HEK293 (cell line): ENCODE results near the gene POLR1G.

Experiments
- CTCF ChIA-PET: fragments of 350-600 bp; formaldehyde crosslinking; extraction: SDS; loops from one replicate; lab custom pipeline; 2021; ENCODE audit warnings: antibody characterized with exemption; lab: Yijun Ruan, JAX
- POLR2A ChIA-PET: fragments of 300-600 bp; formaldehyde crosslinking; extraction: SDS; loops from one replicate; lab custom pipeline; 2020; ENCODE audit warnings: antibody characterized with exemption, inconsistent platforms; lab: Yijun Ruan, JAX
- H3K27ac ChIP-seq: fragments of 200-500 bp; sonication (Bioruptor generic); 2 replicates; pipeline ENCODE4 v1.5.1; 2014; ENCODE audit warnings: low read depth, low read length, control low read depth, inconsistent platforms; ENCODE audit errors: extremely low read depth
- H3K36me3 ChIP-seq, 2 experiments: fragments of 200-500 bp in 1 of 2; sonication (Bioruptor generic) in 1 of 2; 1 replicate in 1 of 2; 2 replicates in 1 of 2; pipeline ENCODE4 v1.5.1; 2014 to 2017; ENCODE audit warnings: inconsistent platforms in 2 of 2, low read length in 2 of 2; ENCODE audit not compliant: control insufficient read depth in 2 of 2, insufficient read depth in 1 of 2
- H3K4me1 ChIP-seq: fragments of 200-500 bp; sonication (Bioruptor generic); 2 replicates; pipeline ENCODE4 v1.5.1; 2014; ENCODE audit warnings: mild to moderate bottlenecking, low read length, inconsistent platforms; ENCODE audit not compliant: control insufficient read depth, insufficient read depth
- H3K4me3 ChIP-seq: 2 replicates; pipeline ENCODE4 v1.5.1; 2011; ENCODE audit warnings: low read depth, mild to moderate bottlenecking, control low read depth, low read length, moderate library complexity
- H3K9me3 ChIP-seq: fragments of 200-500 bp; sonication (Bioruptor generic); 2 replicates; pipeline ENCODE4 v1.5.1; 2014; ENCODE audit warnings: low read depth, low read length, inconsistent platforms; ENCODE audit not compliant: control insufficient read depth, insufficient read depth
- KLF8 ChIP-seq: fragments of 450-650 bp; formaldehyde crosslinking; IDR thresholded peaks from 2 replicates; pipeline ENCODE4 v1.5.1; 2016; ENCODE audit warnings: missing biosample characterization, missing genetic modification characterization
- MYNN ChIP-seq: fragments of 450-650 bp; formaldehyde crosslinking; IDR thresholded peaks from 2 replicates; pipeline ENCODE4 v1.5.1; 2016; ENCODE audit warnings: missing biosample characterization, missing genetic modification characterization, borderline replicate concordance
- YY2 ChIP-seq: fragments of 450-650 bp; formaldehyde crosslinking; IDR thresholded peaks from 2 replicates; pipeline ENCODE4 v1.5.1; 2016; ENCODE audit warnings: missing biosample characterization, missing genetic modification characterization
- ZBTB1 ChIP-seq: fragments of 450-650 bp; formaldehyde crosslinking; IDR thresholded peaks from 2 replicates; pipeline ENCODE4 v1.5.1; 2016; ENCODE audit warnings: missing biosample characterization, missing genetic modification characterization
- ZBTB8A ChIP-seq: fragments of 450-650 bp; formaldehyde crosslinking; IDR thresholded peaks from 2 replicates; pipeline ENCODE4 v1.5.1; 2016; ENCODE audit warnings: missing biosample characterization, missing genetic modification characterization
- ZFHX2 ChIP-seq: fragments of 450-650 bp; formaldehyde crosslinking; conservative IDR thresholded peaks from 2 replicates; pipeline ENCODE4 v1.5.1; 2016; ENCODE audit warnings: missing biosample characterization, missing genetic modification characterization
- ZFP69B ChIP-seq: fragments of 450-650 bp; formaldehyde crosslinking; IDR thresholded peaks from 2 replicates; pipeline ENCODE4 v1.5.1; 2016; ENCODE audit warnings: missing biosample characterization, missing genetic modification characterization
- ZNF114 ChIP-seq: fragments of 450-650 bp; formaldehyde crosslinking; IDR thresholded peaks from 2 replicates; pipeline ENCODE4 v1.5.0; 2017; ENCODE audit warnings: missing biosample characterization, missing genetic modification characterization
- ZNF121 ChIP-seq: fragments of 450-650 bp; formaldehyde crosslinking; IDR thresholded peaks from 2 replicates; pipeline ENCODE4 v1.5.1; 2016; ENCODE audit warnings: missing biosample characterization, missing genetic modification characterization
- ZNF133 ChIP-seq: fragments of 450-650 bp; formaldehyde crosslinking; IDR thresholded peaks from 2 replicates; pipeline ENCODE4 v1.5.1; 2016; ENCODE audit warnings: missing biosample characterization, missing genetic modification characterization
- ZNF146 ChIP-seq: fragments of 450-650 bp; formaldehyde crosslinking; IDR thresholded peaks from 2 replicates; pipeline ENCODE4 v1.5.1; 2016; ENCODE audit warnings: missing biosample characterization, missing genetic modification characterization
- ZNF184 ChIP-seq: fragments of 450-650 bp; IDR thresholded peaks from 2 replicates; pipeline ENCODE4 v1.5.1; 2018; ENCODE audit warnings: missing biosample characterization, mild to moderate bottlenecking, missing genetic modification characterization
- ZNF24 ChIP-seq: fragments of 450-650 bp; formaldehyde crosslinking; IDR thresholded peaks from 2 replicates; pipeline ENCODE4 v1.5.1; 2016; ENCODE audit warnings: missing biosample characterization, missing genetic modification characterization
- ZNF302 ChIP-seq: fragments of 450-650 bp; formaldehyde crosslinking; IDR thresholded peaks from 2 replicates; pipeline ENCODE4 v1.5.1; 2016; ENCODE audit warnings: missing biosample characterization, missing genetic modification characterization, low read depth
- ZNF37A ChIP-seq: fragments of 450-650 bp; IDR thresholded peaks from 2 replicates; pipeline ENCODE4 v1.5.1; 2018; ENCODE audit warnings: missing biosample characterization, missing genetic modification characterization
- ZNF391 ChIP-seq: fragments of 450-650 bp; formaldehyde crosslinking; IDR thresholded peaks from 2 replicates; pipeline ENCODE4 v1.5.1; 2016; ENCODE audit warnings: low read depth, missing biosample characterization, missing genetic modification characterization, borderline replicate concordance
- ZNF624 ChIP-seq: fragments of 450-650 bp; formaldehyde crosslinking; IDR thresholded peaks from 2 replicates; pipeline ENCODE4 v1.5.1; 2017; ENCODE audit warnings: missing biosample characterization, missing genetic modification characterization
- ZNF660 ChIP-seq: fragments of 450-650 bp; IDR thresholded peaks from 2 replicates; pipeline ENCODE4 v1.5.1; 2018; ENCODE audit warnings: missing biosample characterization, mild to moderate bottlenecking, missing genetic modification characterization
- ZNF777 ChIP-seq: fragments of 450-650 bp; formaldehyde crosslinking; IDR thresholded peaks from 2 replicates; pipeline ENCODE4 v1.5.1; 2017; ENCODE audit warnings: missing biosample characterization, missing genetic modification characterization, borderline replicate concordance
- ZSCAN30 ChIP-seq: fragments of 450-650 bp; IDR thresholded peaks from 2 replicates; pipeline ENCODE4 v1.5.1; 2018; ENCODE audit warnings: missing biosample characterization, mild to moderate bottlenecking, missing genetic modification characterization, moderate library complexity
- ZXDB ChIP-seq: fragments of 450-650 bp; formaldehyde crosslinking; IDR thresholded peaks from 2 replicates; pipeline ENCODE4 v1.5.1; 2016; ENCODE audit warnings: missing biosample characterization, missing genetic modification characterization
- TF ChIP-seq, protein P1 (sequence below): fragments of 450-650 bp; formaldehyde crosslinking; IDR thresholded peaks from 2 replicates; pipeline ENCODE4 v1.5.1; 2016; ENCODE audit warnings: missing biosample characterization, missing genetic modification characterization
- TF ChIP-seq, protein P2 (sequence below): fragments of 450-650 bp; formaldehyde crosslinking; IDR thresholded peaks from 2 replicates; pipeline ENCODE4 v1.5.1; 2016; ENCODE audit warnings: missing biosample characterization, missing genetic modification characterization
- TF ChIP-seq, protein P3 (sequence below): fragments of 450-650 bp; IDR thresholded peaks from 2 replicates; pipeline ENCODE4 v1.5.1; 2018; ENCODE audit warnings: missing biosample characterization, missing genetic modification characterization

The POLR1G gene

DNA sequence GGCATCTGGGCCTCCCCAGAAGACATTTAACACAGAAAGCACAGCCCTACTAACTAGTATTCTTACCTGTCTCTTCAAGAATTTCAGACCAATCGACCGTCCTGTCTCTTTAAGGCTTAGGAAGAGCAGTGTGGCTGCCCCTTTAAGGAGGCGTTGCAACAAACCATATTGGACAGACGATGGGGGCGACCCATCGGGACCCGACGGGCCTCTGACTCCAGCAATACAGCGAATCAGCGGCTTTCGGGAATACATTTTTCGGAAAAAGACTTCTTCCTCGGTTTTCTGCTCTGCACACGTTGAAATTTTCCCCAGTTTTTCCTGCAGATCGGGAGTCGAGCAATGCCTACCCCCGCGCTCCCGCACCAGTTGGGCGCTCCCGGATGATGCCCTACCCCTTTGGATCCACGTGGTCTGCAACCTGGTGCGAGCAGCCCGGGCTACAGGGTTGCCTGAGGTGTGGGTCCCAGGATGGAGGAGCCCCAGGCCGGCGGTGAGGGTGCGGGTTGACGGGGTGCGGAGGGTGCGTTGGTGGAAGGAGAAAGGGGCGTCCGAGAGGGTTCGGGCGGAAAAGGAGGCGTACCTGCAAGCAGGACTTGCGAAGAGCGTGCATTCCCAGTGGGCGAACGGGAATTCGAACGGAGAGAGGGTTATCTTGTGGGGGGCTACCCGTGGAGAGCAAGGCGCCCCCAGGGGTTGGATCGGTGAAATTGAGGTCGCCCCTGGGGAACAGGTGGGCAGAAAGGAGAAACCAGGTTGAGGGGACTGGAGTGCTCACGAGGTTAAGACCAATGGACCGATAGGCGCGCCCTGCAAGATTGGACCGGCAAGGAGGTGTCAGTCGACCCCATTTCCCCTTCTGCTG, at the start of gene POLR1G (continued):
- TF ChIP-seq ZNF133 (tag by site-specific recombination) (no peak), ZFP69B (peak; percentile 97), ZSCAN30 (tag by site-specific recombination) (no peak), ZNF184 (peak; percentile 11; the same call in 1 of the 2 replicates), YY2 (tag by site-specific recombination) (no peak), ZNF146 (tag by site-specific recombination) (no peak), ZXDB (tag by site-specific recombination) (peak; percentile 92), ZNF777 (peak; percentile 94), ZBTB8A (tag by site-specific recombination) (0 out of 2 replicates have a peak, but pooled peaks have one; percentile 32), ZNF37A (no peak), ZNF114 (tag by site-specific recombination) (no peak), ZNF24 (tag by site-specific recombination) (no peak), ZNF391 (tag by site-specific recombination) (peak; percentile 6; the same call in 1 of the 2 replicates), ZNF660 (tag by site-specific recombination) (peak; percentile 55), ZBTB1 (tag by site-specific recombination) (no peak), ZNF302 (tag by site-specific recombination) (no peak)
- TF ChIP-seq, protein P1, sequence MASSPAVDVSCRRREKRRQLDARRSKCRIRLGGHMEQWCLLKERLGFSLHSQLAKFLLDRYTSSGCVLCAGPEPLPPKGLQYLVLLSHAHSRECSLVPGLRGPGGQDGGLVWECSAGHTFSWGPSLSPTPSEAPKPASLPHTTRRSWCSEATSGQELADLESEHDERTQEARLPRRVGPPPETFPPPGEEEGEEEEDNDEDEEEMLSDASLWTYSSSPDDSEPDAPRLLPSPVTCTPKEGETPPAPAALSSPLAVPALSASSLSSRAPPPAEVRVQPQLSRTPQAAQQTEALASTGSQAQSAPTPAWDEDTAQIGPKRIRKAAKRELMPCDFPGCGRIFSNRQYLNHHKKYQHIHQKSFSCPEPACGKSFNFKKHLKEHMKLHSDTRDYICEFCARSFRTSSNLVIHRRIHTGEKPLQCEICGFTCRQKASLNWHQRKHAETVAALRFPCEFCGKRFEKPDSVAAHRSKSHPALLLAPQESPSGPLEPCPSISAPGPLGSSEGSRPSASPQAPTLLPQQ (tag by site-specific recombination): peak; percentile 98
- TF ChIP-seq, protein P2, sequence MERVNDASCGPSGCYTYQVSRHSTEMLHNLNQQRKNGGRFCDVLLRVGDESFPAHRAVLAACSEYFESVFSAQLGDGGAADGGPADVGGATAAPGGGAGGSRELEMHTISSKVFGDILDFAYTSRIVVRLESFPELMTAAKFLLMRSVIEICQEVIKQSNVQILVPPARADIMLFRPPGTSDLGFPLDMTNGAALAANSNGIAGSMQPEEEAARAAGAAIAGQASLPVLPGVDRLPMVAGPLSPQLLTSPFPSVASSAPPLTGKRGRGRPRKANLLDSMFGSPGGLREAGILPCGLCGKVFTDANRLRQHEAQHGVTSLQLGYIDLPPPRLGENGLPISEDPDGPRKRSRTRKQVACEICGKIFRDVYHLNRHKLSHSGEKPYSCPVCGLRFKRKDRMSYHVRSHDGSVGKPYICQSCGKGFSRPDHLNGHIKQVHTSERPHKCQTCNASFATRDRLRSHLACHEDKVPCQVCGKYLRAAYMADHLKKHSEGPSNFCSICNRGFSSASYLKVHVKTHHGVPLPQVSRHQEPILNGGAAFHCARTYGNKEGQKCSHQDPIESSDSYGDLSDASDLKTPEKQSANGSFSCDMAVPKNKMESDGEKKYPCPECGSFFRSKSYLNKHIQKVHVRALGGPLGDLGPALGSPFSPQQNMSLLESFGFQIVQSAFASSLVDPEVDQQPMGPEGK (tag by site-specific recombination): peak; percentile 76
- TF ChIP-seq, protein P3, sequence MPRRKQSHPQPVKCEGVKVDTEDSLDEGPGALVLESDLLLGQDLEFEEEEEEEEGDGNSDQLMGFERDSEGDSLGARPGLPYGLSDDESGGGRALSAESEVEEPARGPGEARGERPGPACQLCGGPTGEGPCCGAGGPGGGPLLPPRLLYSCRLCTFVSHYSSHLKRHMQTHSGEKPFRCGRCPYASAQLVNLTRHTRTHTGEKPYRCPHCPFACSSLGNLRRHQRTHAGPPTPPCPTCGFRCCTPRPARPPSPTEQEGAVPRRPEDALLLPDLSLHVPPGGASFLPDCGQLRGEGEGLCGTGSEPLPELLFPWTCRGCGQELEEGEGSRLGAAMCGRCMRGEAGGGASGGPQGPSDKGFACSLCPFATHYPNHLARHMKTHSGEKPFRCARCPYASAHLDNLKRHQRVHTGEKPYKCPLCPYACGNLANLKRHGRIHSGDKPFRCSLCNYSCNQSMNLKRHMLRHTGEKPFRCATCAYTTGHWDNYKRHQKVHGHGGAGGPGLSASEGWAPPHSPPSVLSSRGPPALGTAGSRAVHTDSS: 0 out of 2 replicates have a peak, but pooled peaks have one; percentile 21
- TF ChIP-seq, all 188 proteins: peak for 56

DNA sequence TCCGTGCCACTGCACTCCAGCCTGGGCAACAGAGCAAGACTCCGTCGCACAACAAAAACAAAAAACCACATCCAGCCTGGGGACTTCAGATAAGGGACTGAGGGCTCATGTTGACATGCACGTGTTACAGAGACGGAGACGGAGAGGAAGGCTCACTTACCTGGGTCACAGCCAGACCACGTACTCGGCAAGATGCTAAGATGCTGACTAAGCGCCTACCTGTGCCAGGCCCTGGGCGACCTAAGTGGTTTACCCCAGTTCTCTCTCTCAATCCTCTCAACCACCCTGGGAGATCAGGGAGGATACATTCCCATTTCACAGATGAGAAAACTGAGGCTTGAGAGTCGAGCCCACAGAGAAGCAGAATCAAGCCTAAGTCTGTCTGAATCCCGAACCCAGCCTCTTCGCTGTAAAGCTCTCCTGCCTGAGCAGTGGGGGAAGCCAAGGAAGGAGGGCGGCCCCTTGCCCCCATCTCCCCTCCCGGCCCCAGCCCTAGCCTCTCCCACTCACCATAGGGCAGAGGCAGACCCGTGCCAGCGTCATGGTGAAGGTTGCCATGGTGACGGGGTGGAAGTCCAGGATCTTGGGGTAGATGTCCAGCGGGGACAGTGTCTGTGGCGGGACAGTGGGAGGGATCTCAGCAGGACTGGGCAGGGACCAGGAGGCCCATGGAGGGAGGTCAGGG, 49.5 kb upstream of the POLR1G start:
- CTCF ChIA-PET: interaction anchor here (0.6 to 0.8 kb wide), 4 partner anchors 18 to 1818 kb away, joined by 3 to 4 read pairs (median 4); no protein-coding TSS in a partner anchor
- no peak overlapping the region for H3K27ac ChIP-seq
- POLR2A ChIA-PET: no interaction called here
- TF ChIP-seq KLF8 (tag by site-specific recombination) (0 out of 2 replicates have a peak, but pooled peaks have one; percentile 23), ZNF624 (tag by site-specific recombination) (no peak), MYNN (no peak), ZFHX2 (no peak), ZNF121 (tag by site-specific recombination) (0 out of 2 replicates have a peak, but pooled peaks have one; percentile 63)
- H3K4me3 ChIP-seq: no peak overlapping the region
- peaks cover 42 to 81% of the 10 kb centered on the region in 2 experiments; a peak in 2 of 3 replicates for H3K36me3 ChIP-seq
- H3K9me3 ChIP-seq: no peaks in the 10 kb centered on the region
- H3K4me1 ChIP-seq: no peaks in the 10 kb centered on the region
